BLaER1 treated with 17β-estradiol and CSF1 and Interleukin-3, amounts not matched to agents 10 nM and 100 nM (cell line): ENCODE data around the gene RCHY1.
A peak's percentile ranks its signal among the peaks of the same experiment; 100 is the strongest.

Source experiments
- H3K27ac ChIP-seq, 11 experiments: shearing (Covaris generic); formaldehyde crosslinking; 2 replicates each; pipeline ENCODE4 v1.8.1; 2022
- H3K27me3 ChIP-seq, 11 experiments: shearing (Covaris generic); formaldehyde crosslinking; 2 replicates each; pipeline ENCODE4 v1.8.1; 2022
- H3K36me3 ChIP-seq, 11 experiments: shearing (Covaris generic); formaldehyde crosslinking; 2 replicates each; pipeline ENCODE4 v1.8.1; 2022
- H3K4me1 ChIP-seq, 10 experiments: shearing (Covaris generic); formaldehyde crosslinking; 2 replicates each; pipeline ENCODE4 v1.8.1; 2022
- H3K4me2 ChIP-seq, 11 experiments: shearing (Covaris generic); formaldehyde crosslinking; 2 replicates each; pipeline ENCODE4 v1.8.1; 2022
- H3K4me3 ChIP-seq, 10 experiments: shearing (Covaris generic); formaldehyde crosslinking; 2 replicates each; pipeline ENCODE4 v1.8.1; 2022
- H3K9ac ChIP-seq, 11 experiments: shearing (Covaris generic); formaldehyde crosslinking; 2 replicates each; pipeline ENCODE4 v1.8.1; 2022
- H3K9me3 ChIP-seq, 11 experiments: shearing (Covaris generic); formaldehyde crosslinking; replicated peaks in 1 of 11; 2 replicates each; pipeline ENCODE4 v1.8.1; 2022
- H4K20me1 ChIP-seq, 11 experiments: shearing (Covaris generic); formaldehyde crosslinking; 2 replicates each; pipeline ENCODE4 v1.8.1; 2022
- Cebpa-rat ChIP-seq, 11 experiments: shearing (Covaris generic); IDR thresholded peaks; 2 replicates each; pipeline ENCODE4 v1.8.1; 2022

The RCHY1 gene

DNA sequence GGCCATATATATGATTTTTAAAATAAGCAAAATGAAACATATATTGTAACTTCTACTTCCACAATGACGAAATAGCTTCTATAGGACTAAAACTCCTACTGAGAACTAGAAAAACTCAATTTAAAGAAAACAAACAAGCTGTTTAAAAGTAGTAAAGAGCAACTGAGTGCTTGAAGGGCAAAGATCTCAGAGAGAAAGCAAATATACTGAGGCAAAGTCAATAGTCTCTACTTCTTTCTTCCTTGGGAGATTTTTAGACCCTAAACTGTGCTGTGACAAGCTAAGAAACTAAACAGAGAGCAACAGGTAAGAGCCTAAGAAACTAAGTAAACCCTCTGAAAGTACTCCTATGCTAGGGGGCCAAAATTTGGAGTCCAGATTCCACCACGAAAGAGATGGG lies 8.6 kb downstream of the RCHY1 start:
- Histone ChIP-seq H3K27me3 (no peaks in the 10 kb centered on the region), H3K27ac (no peak overlapping the region), H3K36me3 (peaks cover 85 to 100% (median 94%) of the 10 kb centered on the region in 11 experiments), H3K4me2 (no peak overlapping the region), H3K9ac (no peak overlapping the region), H3K4me1 (peaks cover 0 to 22% (median 4%) of the 10 kb centered on the region in 10 experiments; a peak in 10 of 20 replicates), H4K20me1 (peaks cover 0 to 62% (median 0%) of the 10 kb centered on the region in 11 experiments; a peak in 5 of 22 replicates), H3K4me3 (no peak overlapping the region), H3K9me3 (peaks cover 12 to 36% (median 25%) of the 10 kb centered on the region in 11 experiments)
- no peak for TF ChIP-seq Cebpa-rat (IDR thresholded peaks at IDR 0.05)

- Histone ChIP-seq H4K20me1 (peaks cover 0 to 73% (median 0%) of the 10 kb centered on the region in 11 experiments; a peak in 5 of 22 replicates), H3K4me1 (peaks cover 0 to 11% (median 0%) of the 10 kb centered on the region in 10 experiments; a peak in 3 of 20 replicates), H3K36me3 (peaks cover 92 to 100% (median 98%) of the 10 kb centered on the region in 11 experiments), H3K4me2 (no peak overlapping the region), H3K27ac (no peak overlapping the region), H3K27me3 (no peaks in the 10 kb centered on the region), H3K4me3 (no peak overlapping the region), H3K9ac (no peak overlapping the region), H3K9me3 (peaks cover 19 to 44% (median 35%) of the 10 kb centered on the region in 11 experiments)
- TF ChIP-seq Cebpa-rat (IDR thresholded peaks at IDR 0.05), result no peak
These were observed 11.5 kb downstream of the RCHY1 start for GRCh38 chr4:75502671-75503070.

DNA sequence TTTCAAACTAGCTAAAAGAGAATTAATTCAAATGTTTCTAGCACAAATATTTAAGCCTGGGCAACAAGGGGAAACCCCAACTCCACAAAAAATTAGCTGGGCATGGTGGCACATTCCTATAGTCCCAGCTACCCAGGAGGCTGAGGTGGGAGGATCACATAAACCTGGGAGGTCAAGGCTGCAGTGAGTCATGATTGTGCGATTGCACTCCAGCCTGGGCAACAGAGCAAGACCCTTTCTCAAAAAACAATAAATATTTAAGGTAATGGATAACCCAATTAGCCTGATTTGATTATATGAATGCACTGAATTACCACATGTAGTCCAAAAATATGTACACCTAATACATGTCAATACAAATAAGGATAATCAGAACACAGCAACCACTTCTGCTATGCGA lies 14.3 kb downstream of the RCHY1 start:
- Histone ChIP-seq H3K4me1 (peaks cover 0 to 34% (median 13%) of the 10 kb centered on the region in 10 experiments; a peak in 12 of 20 replicates), H4K20me1 (peaks cover 0 to 46% (median 9%) of the 10 kb centered on the region in 11 experiments; a peak in 8 of 22 replicates), H3K27me3 (no peaks in the 10 kb centered on the region), H3K9ac (no peak overlapping the region), H3K4me2 (no peak overlapping the region), H3K27ac (no peak overlapping the region), H3K36me3 (peaks cover 83 to 99% (median 93%) of the 10 kb centered on the region in 11 experiments), H3K9me3 (peaks cover 19 to 44% (median 35%) of the 10 kb centered on the region in 11 experiments), H3K4me3 (no peak overlapping the region)
- TF ChIP-seq Cebpa-rat (IDR thresholded peaks at IDR 0.05), result no peak

GRCh38 chr4:75498041-75498440 lies 16.2 kb downstream of the RCHY1 start:
- Histone ChIP-seq H3K4me3 (no peak overlapping the region), H3K27ac (no peak overlapping the region), H3K27me3 (no peaks in the 10 kb centered on the region), H3K36me3 (peaks cover 72 to 99% (median 80%) of the 10 kb centered on the region in 11 experiments), H3K4me2 (no peak overlapping the region), H3K4me1 (peaks cover 0 to 48% (median 23%) of the 10 kb centered on the region in 10 experiments; a peak in 14 of 20 replicates), H3K9me3 (peaks cover 19 to 42% (median 32%) of the 10 kb centered on the region in 11 experiments), H4K20me1 (peaks cover 0 to 37% (median 4%) of the 10 kb centered on the region in 11 experiments; a peak in 6 of 22 replicates), H3K9ac (no peak overlapping the region)
- TF ChIP-seq Cebpa-rat (IDR thresholded peaks at IDR 0.05), result no peak

DNA sequence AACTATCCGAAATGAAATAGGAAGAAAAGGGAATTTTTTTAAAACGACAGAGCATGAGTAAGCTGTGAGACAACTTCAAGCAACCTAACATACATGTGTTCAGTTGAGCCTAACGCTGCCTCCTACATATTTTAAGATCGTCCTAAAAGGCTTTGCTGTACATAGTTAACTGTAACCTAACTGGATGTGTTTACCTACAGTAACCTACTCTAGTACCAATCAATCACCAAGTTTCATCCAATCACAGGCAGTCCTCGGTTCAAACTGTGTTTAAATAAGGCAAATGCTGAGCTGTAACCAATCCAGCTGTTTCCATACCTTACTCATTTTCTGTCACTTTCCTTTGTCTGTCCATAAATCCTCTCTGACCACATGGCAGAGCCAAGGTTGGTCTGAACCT lies 17.1 kb downstream of the RCHY1 start:
- no peak overlapping the region for H3K4me3 ChIP-seq
- 0 out of 22 replicates have a peak overlapping the region, but pooled peaks of 1 of the 11 experiments have one; percentile 13 for H3K4me2 ChIP-seq
- H3K4me1 ChIP-seq, result peaks cover 0 to 49% (median 23%) of the 10 kb centered on the region in 10 experiments; a peak in 14 of 20 replicates
- peaks cover 0 to 36% (median 4%) of the 10 kb centered on the region in 11 experiments; a peak in 6 of 22 replicates for H4K20me1 ChIP-seq
- no peaks in the 10 kb centered on the region for H3K27me3 ChIP-seq
- peak overlapping the region in 2 of 11 experiments; percentile 0 to 33; a peak in 1 of 22 replicates for H3K27ac ChIP-seq
- TF ChIP-seq Cebpa-rat (IDR thresholded peaks at IDR 0.05), result no peak
- H3K9me3 ChIP-seq, result peaks cover 19 to 36% (median 32%) of the 10 kb centered on the region in 11 experiments
- peak overlapping the region in 1 of 11 experiments; percentile 10; a peak in 1 of 22 replicates for H3K9ac ChIP-seq
- H3K36me3 ChIP-seq, result peaks cover 72 to 99% (median 80%) of the 10 kb centered on the region in 11 experiments

DNA sequence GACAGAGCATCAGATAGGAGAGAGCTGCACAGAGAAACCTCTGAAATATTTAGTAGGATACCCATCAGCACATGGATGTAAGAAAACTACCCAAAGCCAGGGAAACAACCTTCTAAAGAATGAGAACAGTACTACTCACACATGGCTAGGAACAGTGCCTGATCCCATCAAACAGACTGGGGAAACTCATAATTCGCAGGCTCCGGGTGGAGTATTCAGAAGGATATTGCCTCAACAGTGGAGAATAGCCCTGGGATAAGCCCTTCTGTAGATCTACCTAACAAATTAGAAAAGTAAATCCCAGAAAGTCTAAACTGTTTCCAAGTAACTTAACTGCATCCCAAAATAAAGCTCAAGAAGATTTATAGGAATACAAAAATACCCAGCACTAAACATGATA lies 17.8 kb downstream of the RCHY1 start:
- no peak for TF ChIP-seq Cebpa-rat (IDR thresholded peaks at IDR 0.05)
- Histone ChIP-seq H3K4me3 (no peak overlapping the region), H3K4me1 (peaks cover 0 to 49% (median 23%) of the 10 kb centered on the region in 10 experiments; a peak in 14 of 20 replicates), H3K27me3 (no peaks in the 10 kb centered on the region), H3K4me2 (peak overlapping the region in 5 of 11 experiments; percentile 15 to 91 (median 74); a peak in 9 of 22 replicates), H3K9ac (no peak overlapping the region), H3K36me3 (peaks cover 70 to 99% (median 79%) of the 10 kb centered on the region in 11 experiments), H4K20me1 (peaks cover 0 to 36% (median 4%) of the 10 kb centered on the region in 11 experiments; a peak in 6 of 22 replicates), H3K27ac (peak overlapping the region in 6 of 11 experiments; percentile 70 to 85 (median 82); a peak in 10 of 22 replicates), H3K9me3 (peaks cover 19 to 33% (median 29%) of the 10 kb centered on the region in 11 experiments)

DNA sequence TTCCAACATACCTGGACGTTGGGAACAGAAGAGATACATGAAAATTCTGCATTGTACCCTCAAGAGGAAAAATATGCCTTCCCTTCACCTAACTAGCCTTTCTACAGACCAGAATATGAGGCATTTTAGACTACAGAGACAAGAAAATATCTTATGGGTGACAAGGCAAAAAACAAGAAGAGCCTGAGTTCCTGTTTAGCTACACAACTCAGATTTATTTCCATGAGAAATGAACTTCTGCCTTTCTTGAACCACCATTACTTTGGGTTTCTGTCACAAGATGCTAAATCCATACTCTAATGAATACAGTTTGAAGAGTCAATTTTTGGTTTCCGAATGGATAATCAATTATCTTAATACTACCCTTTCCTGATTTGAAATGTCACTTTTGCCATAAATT lies 18.7 kb downstream of the RCHY1 start:
- peaks cover 0 to 49% (median 23%) of the 10 kb centered on the region in 10 experiments; a peak in 14 of 20 replicates for H3K4me1 ChIP-seq
- peaks cover 67 to 99% (median 74%) of the 10 kb centered on the region in 11 experiments for H3K36me3 ChIP-seq
- H3K4me3 ChIP-seq, result no peak overlapping the region; a peak in 1 of 20 replicates
- H3K4me2 ChIP-seq, result peak overlapping the region in 6 of 11 experiments; percentile 43 to 91 (median 71); a peak in 12 of 22 replicates
- H3K9me3 ChIP-seq, result peaks cover 19 to 24% (median 23%) of the 10 kb centered on the region in 11 experiments
- H3K9ac ChIP-seq, result peak overlapping the region in 3 of 11 experiments; percentile 50 to 74 (median 53); a peak in 5 of 22 replicates
- H3K27ac ChIP-seq, result peak overlapping the region in 8 of 11 experiments; percentile 52 to 85 (median 80); a peak in 16 of 22 replicates
- H4K20me1 ChIP-seq, result peaks cover 0 to 37% (median 4%) of the 10 kb centered on the region in 11 experiments; a peak in 6 of 22 replicates
- no peak for TF ChIP-seq Cebpa-rat (IDR thresholded peaks at IDR 0.05)
- no peaks in the 10 kb centered on the region for H3K27me3 ChIP-seq

DNA sequence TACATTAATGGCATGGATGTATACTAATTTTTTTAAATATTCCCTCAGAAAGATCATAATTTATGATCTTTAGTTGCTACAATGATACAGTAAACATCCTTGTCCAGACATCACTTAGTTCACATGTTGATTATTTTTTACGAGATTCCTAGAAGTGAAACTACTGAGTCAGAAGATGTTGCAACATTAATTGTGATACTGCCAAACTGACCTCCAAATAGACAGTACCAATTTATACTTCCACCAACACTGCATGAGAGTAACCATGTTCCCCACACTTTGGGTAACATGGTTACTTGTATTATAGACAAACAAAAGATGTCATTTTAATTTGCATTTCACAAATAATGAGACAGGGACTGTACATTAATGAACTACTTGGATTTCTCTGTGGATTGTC lies 19.6 kb downstream of the RCHY1 start:
- peak overlapping the region in 3 of 11 experiments; percentile 16 to 26 (median 22); a peak in 4 of 22 replicates for H3K9ac ChIP-seq
- H4K20me1 ChIP-seq, result peaks cover 0 to 37% (median 9%) of the 10 kb centered on the region in 11 experiments; a peak in 6 of 22 replicates
- peaks cover 0 to 49% (median 23%) of the 10 kb centered on the region in 10 experiments; a peak in 14 of 20 replicates for H3K4me1 ChIP-seq
- no peaks in the 10 kb centered on the region for H3K27me3 ChIP-seq
- no peak overlapping the region; a peak in 1 of 20 replicates for H3K4me3 ChIP-seq
- peaks cover 67 to 99% (median 74%) of the 10 kb centered on the region in 11 experiments for H3K36me3 ChIP-seq
- H3K4me2 ChIP-seq, result peak overlapping the region in 7 of 11 experiments; percentile 36 to 91 (median 68); a peak in 12 of 22 replicates
- TF ChIP-seq Cebpa-rat (IDR thresholded peaks at IDR 0.05), result peak in 3 of 11 experiments; percentile 19 to 77 (median 25); a peak in 5 of 22 replicates
- H3K27ac ChIP-seq, result peak overlapping the region in 7 of 11 experiments; percentile 29 to 85 (median 79); a peak in 13 of 22 replicates
- peaks cover 13 to 15% (median 15%) of the 10 kb centered on the region in 11 experiments for H3K9me3 ChIP-seq

- no peak overlapping the region for H3K9ac ChIP-seq
- peaks cover 61 to 93% (median 74%) of the 10 kb centered on the region in 11 experiments for H3K36me3 ChIP-seq
- no peak overlapping the region for H3K27ac ChIP-seq
- TF ChIP-seq Cebpa-rat (IDR thresholded peaks at IDR 0.05), result no peak
- no peaks in the 10 kb centered on the region for H3K27me3 ChIP-seq
- H3K4me2 ChIP-seq, result no peak overlapping the region
- no peaks in the 10 kb centered on the region for H3K9me3 ChIP-seq
- no peak overlapping the region for H3K4me3 ChIP-seq
- H3K4me1 ChIP-seq, result peaks cover 0 to 20% (median 12%) of the 10 kb centered on the region in 10 experiments; a peak in 14 of 20 replicates
- peaks cover 0 to 52% (median 0%) of the 10 kb centered on the region in 11 experiments; a peak in 4 of 22 replicates for H4K20me1 ChIP-seq
These were observed 24.0 kb downstream of the RCHY1 start for GRCh38 chr4:75490155-75490554.
